DOHH2 (cell line): ENCODE results near the gene MSI1.
"Not testable (repeated sequence)": the region's sequence is repeated elsewhere in the genome, so short reads cannot be mapped to it uniquely, and the experiment has no call there.

ENCODE experiments used
- CTCF ChIP-seq: fragments of 200-600 bp; sonication (generic); IDR thresholded peaks from one replicate; pipeline ENCODE4 v1.5.1; 2014; ENCODE audit warnings: antibody characterized with exemption, mild to moderate bottlenecking, low read depth, low read length; ENCODE audit not compliant: poor library complexity, severe bottlenecking
- EZH2phosphoT487 ChIP-seq: fragments of 200-600 bp; sonication (generic); IDR thresholded peaks from 2 replicates; pipeline ENCODE4 v1.6.1; 2017; ENCODE audit warnings: borderline replicate concordance, mild to moderate bottlenecking, antibody characterized with exemption, low read length, moderate library complexity, mixed read lengths

GRCh38 chr12:120335447-120335846 lies 33.5 kb downstream of the MSI1 start:
- peak; percentile 57 for TF ChIP-seq CTCF
- TF ChIP-seq EZH2phosphoT487: not testable (repeated sequence)
